ENCODE measurements around the gene LTBR.
"Not testable (repeated sequence)": the region's sequence is repeated elsewhere in the genome, so short reads cannot be mapped to it uniquely, and the experiment has no call there.

Gene LTBR

GRCh38 chr12:6407236-6407954 is 23.4 kb downstream of the LTBR start:
- no peaks in the 10 kb centered on the region for H3K9me3 Mint-ChIP-seq
- H3K4me1 Mint-ChIP-seq: no peaks in the 10 kb centered on the region
- DNase-seq (no peak), ATAC-seq (no peak)
- no peak overlapping the region for H3K4me3 Mint-ChIP-seq
- H3K27me3 Mint-ChIP-seq: no peaks in the 10 kb centered on the region
- no peaks in the 10 kb centered on the region for H3K36me3 Mint-ChIP-seq (ENCODE audit: low read depth)
- no peak overlapping the region for H3K27ac Mint-ChIP-seq

DNA sequence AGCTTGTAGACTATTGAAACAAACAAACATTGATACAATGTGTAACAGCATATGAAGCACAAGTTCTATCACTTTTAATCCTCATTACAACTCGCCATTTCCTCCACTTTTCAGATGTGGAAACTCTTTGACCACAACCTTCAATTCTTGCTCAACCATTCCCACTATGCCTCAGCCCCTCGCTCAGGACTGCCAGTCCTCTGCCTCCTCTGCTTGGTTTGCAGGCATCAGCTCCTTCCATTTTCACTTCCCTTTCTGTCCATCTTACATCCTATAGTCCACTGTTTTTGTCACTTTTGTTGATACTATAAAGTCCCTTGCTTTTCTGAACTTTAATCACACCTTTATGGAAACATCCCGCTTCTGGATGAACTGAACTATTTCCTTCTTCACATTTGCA is 32.6 kb downstream of the LTBR start:
- peaks cover 12% of the 10 kb centered on the region for H3K4me1 Mint-ChIP-seq
- no peak overlapping the region for H3K4me3 Mint-ChIP-seq
- peak; percentile 73 for ATAC-seq
- H3K36me3 Mint-ChIP-seq (ENCODE audit: low read depth): no peaks in the 10 kb centered on the region
- H3K27me3 Mint-ChIP-seq: no peaks in the 10 kb centered on the region
- DNase-seq: no peak
- H3K27ac Mint-ChIP-seq: no peak overlapping the region
- H3K9me3 Mint-ChIP-seq: no peaks in the 10 kb centered on the region

- Mint-ChIP-seq H3K9me3 (no peaks in the 10 kb centered on the region), H3K4me3 (no peak overlapping the region), H3K4me1 (peaks cover 19% of the 10 kb centered on the region), H3K27me3 (no peaks in the 10 kb centered on the region), H3K27ac (no peak overlapping the region), H3K36me3 (ENCODE audit: low read depth) (no peaks in the 10 kb centered on the region)
- no peak for ATAC-seq
- DNase-seq: no peak
Observed at GRCh38 chr12:6418796-6419195, 34.8 kb downstream of the LTBR start.

DNA sequence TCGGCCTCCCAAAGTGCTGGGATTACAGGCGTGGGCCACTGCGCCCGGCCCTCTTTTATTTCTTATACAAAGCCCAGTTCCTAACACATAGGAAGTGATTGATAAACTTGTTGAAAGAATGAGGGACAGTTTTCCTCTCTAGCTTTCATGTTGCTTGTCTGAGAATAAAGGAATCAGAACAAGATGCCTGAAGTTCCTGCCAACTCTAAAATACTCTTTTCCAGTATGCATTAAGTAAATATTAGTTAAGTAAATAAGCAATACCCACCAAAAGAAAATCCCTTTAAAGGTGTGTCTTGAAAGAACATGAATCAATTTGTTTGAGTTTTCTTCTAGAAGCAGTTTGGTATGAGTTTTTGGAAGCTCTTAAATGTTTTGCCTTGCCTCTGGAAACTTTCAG is 36.4 kb downstream of the LTBR start:
- DNase-seq: no peak
- H3K4me3 Mint-ChIP-seq: no peak overlapping the region
- no peaks in the 10 kb centered on the region for H3K36me3 Mint-ChIP-seq (ENCODE audit: low read depth)
- H3K27ac Mint-ChIP-seq: no peak overlapping the region
- no peak for ATAC-seq
- no peaks in the 10 kb centered on the region for H3K27me3 Mint-ChIP-seq
- H3K9me3 Mint-ChIP-seq: no peaks in the 10 kb centered on the region
- peaks cover 33% of the 10 kb centered on the region for H3K4me1 Mint-ChIP-seq

- Mint-ChIP-seq H3K4me3 (peak overlapping the region; percentile 65), H3K9me3 (no peaks in the 10 kb centered on the region), H3K27me3 (no peaks in the 10 kb centered on the region), H3K4me1 (peaks cover 52% of the 10 kb centered on the region), H3K36me3 (ENCODE audit: low read depth) (no peaks in the 10 kb centered on the region), H3K27ac (peak overlapping the region; percentile 85)
- ATAC-seq: peak; percentile 58
- DNase-seq: peak; percentile 73
Observed at GRCh38 chr12:6423267-6424007, 39.5 kb downstream of the LTBR start.

GRCh38 chr12:6424008-6424347 is 40.0 kb downstream of the LTBR start:
- Mint-ChIP-seq H3K9me3 (no peaks in the 10 kb centered on the region), H3K36me3 (ENCODE audit: low read depth) (no peaks in the 10 kb centered on the region), H3K4me1 (peaks cover 55% of the 10 kb centered on the region), H3K27ac (peak overlapping the region; percentile 85), H3K27me3 (no peaks in the 10 kb centered on the region), H3K4me3 (peak overlapping the region; percentile 65)
- ATAC-seq (no peak), DNase-seq (no peak)

GRCh38 chr12:6424866-6425265 is 40.9 kb downstream of the LTBR start:
- no peak for ATAC-seq
- peak overlapping the region; percentile 91 for H3K27ac Mint-ChIP-seq
- no peak for DNase-seq
- no peaks in the 10 kb centered on the region for H3K27me3 Mint-ChIP-seq
- H3K36me3 Mint-ChIP-seq (ENCODE audit: low read depth): no peaks in the 10 kb centered on the region
- H3K9me3 Mint-ChIP-seq: no peaks in the 10 kb centered on the region
- H3K4me3 Mint-ChIP-seq: peak overlapping the region; percentile 65
- peaks cover 60% of the 10 kb centered on the region for H3K4me1 Mint-ChIP-seq

DNA sequence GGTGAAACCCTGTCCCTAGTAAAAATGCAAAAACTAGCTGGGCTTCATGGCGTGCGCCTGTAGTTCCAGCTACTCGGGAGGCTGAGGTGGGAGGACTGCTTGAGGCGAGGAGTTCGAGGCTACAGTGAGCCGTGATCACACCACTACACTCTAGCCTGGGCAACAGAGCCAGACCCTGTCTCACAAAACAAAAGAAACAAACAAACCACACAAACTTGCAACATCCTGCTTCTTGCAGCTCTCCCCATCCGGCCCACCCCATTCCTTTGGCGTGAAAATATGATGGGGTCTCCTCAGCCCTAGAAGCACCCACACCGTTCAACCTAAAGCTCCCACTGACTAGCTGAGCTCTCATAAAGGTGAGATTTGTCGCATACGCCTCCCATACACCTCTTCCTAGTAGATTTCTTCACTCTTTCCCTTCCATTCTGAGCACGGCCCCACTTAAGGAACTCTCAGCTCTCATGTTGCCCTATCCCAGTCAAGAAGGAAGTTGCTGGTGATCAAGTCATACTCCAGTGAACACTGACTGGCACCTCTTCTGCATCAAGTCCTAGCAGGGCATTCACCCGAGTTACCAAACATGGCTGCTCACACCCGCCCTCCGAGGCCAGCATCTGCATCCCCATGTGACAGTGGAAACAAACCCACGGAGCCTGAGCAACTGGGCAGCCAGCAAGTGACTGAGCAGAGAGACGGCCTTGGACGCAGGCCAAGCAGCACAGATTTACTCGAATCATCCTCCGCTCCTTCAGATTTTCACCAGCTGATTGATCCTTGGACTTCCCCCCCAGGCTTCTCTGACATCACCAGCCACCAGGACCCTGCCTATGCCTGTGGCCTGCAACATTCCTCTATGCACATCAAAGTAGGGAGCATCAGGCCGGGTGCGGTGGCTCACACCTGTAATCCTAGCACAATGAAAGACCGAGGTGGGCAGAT is 41.9 kb downstream of the LTBR start:
- Mint-ChIP-seq H3K4me3 (peak overlapping the region; percentile 77), H3K36me3 (ENCODE audit: low read depth) (no peaks in the 10 kb centered on the region), H3K9me3 (no peaks in the 10 kb centered on the region), H3K4me1 (peaks cover 70% of the 10 kb centered on the region), H3K27me3 (no peaks in the 10 kb centered on the region), H3K27ac (peak overlapping the region; percentile 92)
- DNase-seq: peak; percentile 55
- no peak for ATAC-seq

DNA sequence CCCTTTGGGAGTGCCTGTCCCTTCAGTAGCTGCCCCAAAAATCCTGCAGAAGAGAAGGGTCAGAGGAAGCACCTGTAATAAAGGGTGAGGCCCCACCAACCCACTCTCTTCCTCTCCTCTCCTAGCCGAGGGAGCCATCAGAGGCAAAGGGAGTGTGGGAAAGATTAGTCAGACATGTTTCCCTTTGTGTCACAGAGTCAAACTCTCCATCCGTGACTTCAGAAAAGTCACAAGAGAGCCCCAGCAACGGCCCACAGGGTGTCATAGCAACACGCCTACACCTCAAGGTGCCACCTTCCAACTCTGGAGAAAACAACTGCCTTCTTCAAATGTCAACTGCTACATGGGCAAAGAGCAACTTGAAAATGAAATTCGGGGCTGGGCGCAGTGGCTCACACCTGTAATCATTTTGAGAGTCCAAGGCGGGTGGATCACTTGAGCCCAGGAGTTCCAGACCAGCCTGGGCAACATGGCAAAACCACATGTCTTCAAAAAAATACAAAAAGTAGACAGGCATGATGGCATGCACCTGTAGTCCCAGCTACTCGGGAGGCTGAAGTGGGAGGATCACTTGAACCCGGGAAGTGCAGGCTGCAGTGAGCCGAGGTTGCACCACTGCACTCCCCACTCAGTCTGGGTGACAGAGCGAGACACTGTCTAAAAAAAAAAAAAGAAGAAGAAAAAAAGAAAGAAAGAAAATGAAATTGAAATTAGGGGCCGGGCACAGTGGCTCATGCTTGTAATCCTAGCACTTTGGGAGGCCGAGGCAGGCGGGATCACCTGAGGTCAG is 43.1 kb downstream of the LTBR start:
- H3K27me3 Mint-ChIP-seq: no peaks in the 10 kb centered on the region
- peak overlapping the region; percentile 77 for H3K4me3 Mint-ChIP-seq
- H3K9me3 Mint-ChIP-seq: no peaks in the 10 kb centered on the region
- H3K27ac Mint-ChIP-seq: peak overlapping the region; percentile 92
- ATAC-seq (peak; percentile 85), DNase-seq (peak; percentile 92)
- no peaks in the 10 kb centered on the region for H3K36me3 Mint-ChIP-seq (ENCODE audit: low read depth)
- H3K4me1 Mint-ChIP-seq: peaks cover 80% of the 10 kb centered on the region

DNA sequence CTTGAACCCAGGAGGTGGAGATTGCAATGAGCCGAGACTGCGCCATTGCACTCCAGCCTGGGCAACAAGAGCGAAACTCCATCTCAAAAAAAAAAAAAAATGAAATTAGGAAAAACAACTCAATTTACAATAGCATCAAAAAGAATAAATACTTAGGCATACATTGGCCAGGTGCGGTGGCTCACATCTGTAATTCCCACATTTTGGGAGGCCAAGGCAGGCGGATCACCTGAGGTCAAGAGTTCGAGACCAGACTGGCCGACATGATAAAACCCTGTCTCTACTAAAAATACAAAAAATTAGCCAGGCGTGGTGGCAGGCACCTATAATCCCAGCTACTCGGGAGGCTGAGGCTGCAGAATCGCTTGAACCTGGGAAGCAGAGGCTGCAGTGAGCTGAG is 43.8 kb downstream of the LTBR start:
- not testable (repeated sequence) for DNase-seq; H3K36me3 Mint-ChIP-seq (ENCODE audit: low read depth); H3K9me3 Mint-ChIP-seq; ATAC-seq; H3K27me3 Mint-ChIP-seq
- Mint-ChIP-seq H3K4me3 (peak overlapping the region; percentile 77), H3K4me1 (peaks cover 86% of the 10 kb centered on the region), H3K27ac (peak overlapping the region; percentile 92)

GRCh38 chr12:6428326-6428725 is 44.4 kb downstream of the LTBR start:
- H3K9me3 Mint-ChIP-seq: no peaks in the 10 kb centered on the region
- H3K27me3 Mint-ChIP-seq: no peaks in the 10 kb centered on the region
- ATAC-seq (no peak), DNase-seq (no peak)
- H3K4me3 Mint-ChIP-seq: peak overlapping the region; percentile 24
- H3K36me3 Mint-ChIP-seq (ENCODE audit: low read depth): no peaks in the 10 kb centered on the region
- H3K4me1 Mint-ChIP-seq: peaks cover 88% of the 10 kb centered on the region
- H3K27ac Mint-ChIP-seq: peak overlapping the region; percentile 92

DNA sequence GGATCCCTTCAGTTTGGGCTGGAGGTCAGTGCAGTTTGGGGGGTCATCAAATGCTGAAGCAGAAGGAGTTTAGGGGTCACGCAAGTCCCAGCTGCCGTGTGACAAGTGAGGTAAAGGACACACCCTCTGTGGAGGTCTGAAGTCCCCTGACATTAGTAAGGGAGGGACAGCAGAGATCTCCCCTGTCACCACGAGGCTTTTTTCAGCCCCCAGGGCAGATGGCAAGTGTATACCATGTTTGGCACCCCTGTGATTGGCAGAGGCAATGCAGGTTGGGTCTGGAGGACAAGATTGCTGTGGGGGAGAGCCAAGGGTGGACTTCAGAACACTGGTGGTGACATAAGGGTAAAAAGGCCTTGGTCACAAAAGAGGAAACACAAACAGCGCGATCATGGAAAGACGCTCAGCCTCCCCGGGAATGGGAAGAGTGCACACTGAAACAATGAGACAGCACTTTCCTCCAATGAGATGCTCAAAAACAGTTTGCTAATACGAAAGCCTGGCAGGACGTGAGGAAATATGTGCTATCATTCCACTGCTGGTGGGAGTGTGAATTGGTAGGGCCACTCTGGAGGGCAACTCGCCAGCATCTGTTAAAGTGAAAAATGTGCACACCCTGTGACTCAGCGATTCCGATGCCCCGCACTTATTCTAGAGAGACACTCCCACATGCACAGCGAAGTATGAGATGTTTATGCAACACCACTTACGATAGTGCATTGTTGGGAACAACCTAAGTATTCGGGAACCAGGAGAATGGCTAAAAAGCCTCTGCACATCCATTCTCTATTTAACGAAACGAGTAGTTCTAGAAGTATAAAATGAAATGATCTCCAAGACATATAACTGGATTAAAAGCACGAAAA is 46.4 kb downstream of the LTBR start:
- DNase-seq (peak; percentile 73), ATAC-seq (peak; percentile 8)
- Mint-ChIP-seq H3K36me3 (ENCODE audit: low read depth) (no peaks in the 10 kb centered on the region), H3K27me3 (no peaks in the 10 kb centered on the region), H3K4me3 (peak overlapping the region; percentile 28), H3K4me1 (peaks cover 88% of the 10 kb centered on the region), H3K9me3 (no peaks in the 10 kb centered on the region), H3K27ac (peak overlapping the region; percentile 92)

GRCh38 chr12:6432991-6433390 is 49.0 kb downstream of the LTBR start:
- no peak for DNase-seq
- H3K27ac Mint-ChIP-seq: peak overlapping the region; percentile 93

More at GRCh38 chr12:6432991-6433390, 49.0 kb downstream of the LTBR start:
- peak overlapping the region; percentile 45 for H3K4me3 Mint-ChIP-seq
- peaks cover 3% of the 10 kb centered on the region for H3K36me3 Mint-ChIP-seq (ENCODE audit: low read depth)
- no peak for ATAC-seq
- H3K27me3 Mint-ChIP-seq: no peaks in the 10 kb centered on the region
- H3K9me3 Mint-ChIP-seq: no peaks in the 10 kb centered on the region
- H3K4me1 Mint-ChIP-seq: peaks cover 78% of the 10 kb centered on the region
